ENCODE data around the gene PTPRF.

GRCh38 chr1:43491061-43491460 lies 39.6 kb upstream of the PTPRF start:
- TF ChIP-seq CTCF (IDR thresholded peaks at IDR 0.05; ENCODE audit: low read depth, low read length, missing input control): no peak
- TF ChIP-seq JUND (IDR thresholded peaks at IDR 0.05): no peak
- no peak for TF ChIP-seq GABPA (IDR thresholded peaks at IDR 0.05 in 1 of 2, conservative IDR thresholded peaks at IDR 0.05 in 1 of 2)
- no peak for TF ChIP-seq FOXA1 (IDR thresholded peaks at IDR 0.05)
- no peak for TF ChIP-seq ATF3 (IDR thresholded peaks at IDR 0.05)
- TF ChIP-seq YY1 (IDR thresholded peaks at IDR 0.05): no peak
- no peak for TF ChIP-seq RXRA (IDR thresholded peaks at IDR 0.05)
- no peak for TF ChIP-seq EGR1 (IDR thresholded peaks at IDR 0.05; ENCODE audit: low read depth in 2 of 2)
- no peak for TF ChIP-seq RAD21 (IDR thresholded peaks at IDR 0.05)
- no peak for TF ChIP-seq REST (IDR thresholded peaks at IDR 0.05)
- no peak for TF ChIP-seq ZBTB33 (IDR thresholded peaks at IDR 0.05)
- no peak for TF ChIP-seq SP1 (IDR thresholded peaks at IDR 0.05)
